HG02943 (cell line): ENCODE results near the gene FSIP1.
A peak's percentile ranks its signal among the peaks of the same experiment; 100 is the strongest.

Source experiments
- ATAC-seq: cut with Tn5 transposase; IDR thresholded peaks from one replicate; pipeline ENCODE4 v1.9.1; 2021; ENCODE audit warnings: mild to moderate bottlenecking, low read depth, moderate library complexity; ENCODE audit not compliant: unreplicated experiment

Gene FSIP1

GRCh38 chr15:39586387-39587095 is 196.1 kb downstream of the FSIP1 start:
- ATAC-seq: no peak

DNA sequence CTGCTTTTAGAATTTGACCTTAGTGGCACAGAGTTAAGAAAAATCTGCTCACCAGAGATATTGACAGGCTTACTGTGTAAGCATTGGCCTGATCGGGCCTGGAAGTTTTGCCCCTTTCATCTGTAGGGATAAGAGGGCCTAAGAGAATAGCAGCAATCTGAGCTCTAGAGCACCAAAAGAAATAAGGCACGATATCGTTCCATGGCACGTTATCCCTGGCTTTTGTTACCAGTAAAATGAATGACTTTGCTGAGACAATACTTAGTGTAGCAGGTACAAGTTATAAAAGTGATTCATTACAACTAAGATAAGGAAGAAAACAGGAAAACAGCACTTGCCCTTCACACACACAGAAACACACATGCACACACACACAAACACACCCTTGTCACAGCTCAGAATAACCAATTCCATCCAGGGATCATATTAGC is 196.8 kb downstream of the FSIP1 start:
- no peak for ATAC-seq

DNA sequence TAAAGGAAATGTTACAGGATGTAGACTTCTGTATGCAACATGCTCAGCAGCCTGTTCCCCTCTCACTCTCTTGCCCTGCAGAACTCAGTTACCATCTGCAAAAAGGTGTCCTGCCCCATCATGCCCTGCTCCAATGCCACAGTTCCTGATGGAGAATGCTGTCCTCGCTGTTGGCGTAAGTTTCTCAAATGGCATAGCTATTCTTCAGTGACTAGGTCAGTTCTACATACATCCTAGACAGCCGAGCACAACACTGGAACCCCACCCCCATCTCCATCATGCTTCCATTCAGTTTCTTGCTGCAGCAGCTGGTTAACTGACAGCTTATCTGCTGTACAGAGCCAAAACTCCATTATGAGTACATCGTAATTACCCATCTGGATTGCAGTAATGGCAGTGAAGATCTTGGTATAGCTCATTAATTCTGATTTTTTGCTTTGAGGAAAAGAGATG is 197.2 kb downstream of the FSIP1 start:
- no peak for ATAC-seq

DNA sequence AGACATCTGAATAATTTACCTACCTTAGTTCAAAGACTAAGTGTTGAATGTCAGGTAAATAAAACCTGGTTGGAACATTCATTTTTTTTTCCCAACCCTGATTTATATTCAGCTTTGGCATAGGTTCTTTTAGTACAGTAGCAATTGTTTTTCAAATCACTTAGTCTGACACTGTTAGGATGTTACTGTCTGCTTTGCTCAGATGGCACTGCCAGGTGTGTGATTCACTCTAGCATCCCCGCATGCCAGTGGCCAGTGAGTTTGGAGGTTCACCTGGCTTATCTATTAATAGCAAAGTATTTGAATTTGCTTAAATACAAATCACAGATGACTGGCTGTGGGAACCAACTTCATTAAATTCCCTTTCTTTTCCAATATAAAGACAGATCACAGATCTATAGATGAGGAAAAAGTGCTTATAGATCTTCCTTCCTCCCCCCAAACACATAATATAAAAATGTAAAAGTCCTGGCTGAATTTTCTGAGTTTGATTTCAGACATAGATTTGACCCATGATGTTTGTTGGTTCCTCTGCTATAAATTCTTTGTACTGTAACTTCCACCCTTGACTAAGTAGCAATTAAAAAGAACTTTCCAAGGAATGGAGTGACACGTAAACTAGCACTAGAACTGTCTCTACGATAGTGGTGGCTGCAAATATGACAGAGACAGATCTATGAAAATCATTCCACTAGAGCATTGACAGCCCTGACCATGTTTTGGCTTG is 197.8 kb downstream of the FSIP1 start:
- no peak for ATAC-seq

DNA sequence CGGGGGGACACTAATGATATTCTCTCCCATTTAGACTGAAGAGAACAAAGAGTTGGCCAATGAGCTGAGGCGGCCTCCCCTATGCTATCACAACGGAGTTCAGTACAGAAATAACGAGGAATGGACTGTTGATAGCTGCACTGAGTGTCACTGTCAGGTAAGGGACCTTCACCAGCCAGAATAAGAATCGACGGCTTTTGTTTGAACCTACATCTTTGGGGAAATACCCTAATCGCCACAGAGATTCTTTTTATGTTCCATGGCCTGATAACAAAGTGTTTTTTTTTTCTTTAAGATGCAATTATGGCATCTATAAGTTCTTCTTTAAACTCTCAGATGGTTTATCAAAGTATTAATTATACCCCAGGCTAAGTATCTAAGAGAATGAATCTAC is 198.4 kb downstream of the FSIP1 start:
- no peak for ATAC-seq

- no peak for ATAC-seq
These were observed 198.9 kb downstream of the FSIP1 start for GRCh38 chr15:39583596-39584265.

DNA sequence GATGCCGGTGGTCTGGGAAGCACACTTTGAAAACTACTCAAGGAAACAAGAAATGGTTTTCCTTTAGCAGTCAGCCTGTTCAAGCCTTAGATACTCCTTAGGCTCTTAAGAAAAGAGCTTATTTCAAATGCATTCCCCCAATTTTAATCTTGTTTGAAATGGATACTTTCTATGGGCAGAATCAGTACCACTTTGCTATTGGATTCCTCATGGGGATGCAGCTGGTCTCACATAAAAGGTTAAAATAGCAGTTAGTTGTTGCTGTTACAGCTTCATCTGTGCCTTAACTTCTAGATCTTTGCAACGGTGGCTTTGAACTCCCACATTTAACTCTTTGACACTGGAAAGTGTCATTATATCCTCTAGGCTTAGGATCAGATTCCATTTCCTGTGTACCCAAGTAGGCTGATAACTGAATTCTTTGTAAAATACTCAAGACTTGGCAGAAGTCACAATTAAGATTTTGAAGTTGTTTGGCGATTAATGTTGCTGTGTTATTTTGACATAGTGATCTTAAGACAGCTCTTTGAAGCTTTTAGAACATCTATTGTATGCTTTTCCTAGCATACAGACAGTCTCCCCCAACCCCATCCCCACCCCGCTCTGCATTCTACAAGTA is 199.6 kb downstream of the FSIP1 start:
- ATAC-seq: no peak

DNA sequence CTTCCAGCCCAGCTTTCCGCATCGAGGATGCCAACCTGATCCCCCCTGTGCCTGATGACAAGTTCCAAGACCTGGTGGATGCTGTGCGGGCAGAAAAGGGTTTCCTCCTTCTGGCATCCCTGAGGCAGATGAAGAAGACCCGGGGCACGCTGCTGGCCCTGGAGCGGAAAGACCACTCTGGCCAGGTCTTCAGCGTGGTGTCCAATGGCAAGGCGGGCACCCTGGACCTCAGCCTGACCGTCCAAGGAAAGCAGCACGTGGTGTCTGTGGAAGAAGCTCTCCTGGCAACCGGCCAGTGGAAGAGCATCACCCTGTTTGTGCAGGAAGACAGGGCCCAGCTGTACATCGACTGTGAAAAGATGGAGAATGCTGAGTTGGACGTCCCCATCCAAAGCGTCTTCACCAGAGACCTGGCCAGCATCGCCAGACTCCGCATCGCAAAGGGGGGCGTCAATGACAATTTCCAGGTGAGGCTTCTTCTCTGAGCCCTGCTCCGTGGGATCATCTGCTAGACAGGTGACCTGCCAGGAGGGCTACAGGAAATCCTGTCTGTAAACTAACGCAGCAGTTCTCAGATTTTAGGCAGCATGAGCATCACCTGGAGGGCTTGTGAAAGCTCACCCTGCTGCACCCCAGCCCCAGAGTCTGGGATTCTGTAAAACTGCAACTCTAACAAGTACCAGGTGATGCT is 200.2 kb downstream of the FSIP1 start:
- no peak for ATAC-seq

GRCh38 chr15:39581793-39582285 is 200.8 kb downstream of the FSIP1 start:
- no peak for ATAC-seq

DNA sequence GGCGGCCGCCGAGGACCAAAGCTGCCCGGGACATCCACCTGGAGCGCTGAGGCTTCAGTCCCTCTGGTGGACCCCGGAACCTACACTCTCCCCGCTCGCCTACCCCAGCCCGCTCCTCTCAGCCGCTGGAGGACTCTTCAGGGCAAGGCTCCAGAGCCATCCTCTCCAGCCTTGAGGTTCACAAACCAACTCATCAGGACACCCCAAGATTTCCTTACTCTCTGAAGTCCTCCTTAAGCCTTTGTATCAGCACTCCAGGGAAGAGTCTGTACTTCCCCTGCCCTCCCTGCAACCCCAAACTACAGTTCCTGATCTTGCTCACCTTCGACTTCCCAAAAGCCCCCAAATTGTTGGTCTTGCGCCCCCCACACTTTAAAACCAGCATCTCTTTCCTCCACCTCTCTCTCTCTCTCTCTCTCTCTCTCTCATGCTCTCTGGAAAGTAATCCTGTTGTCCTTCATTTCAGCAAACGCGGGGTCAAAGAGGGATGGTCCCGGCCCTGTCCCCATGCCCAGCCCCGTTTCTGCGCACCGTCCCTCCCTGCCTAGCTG is 201.3 kb downstream of the FSIP1 start:
- no peak for ATAC-seq

DNA sequence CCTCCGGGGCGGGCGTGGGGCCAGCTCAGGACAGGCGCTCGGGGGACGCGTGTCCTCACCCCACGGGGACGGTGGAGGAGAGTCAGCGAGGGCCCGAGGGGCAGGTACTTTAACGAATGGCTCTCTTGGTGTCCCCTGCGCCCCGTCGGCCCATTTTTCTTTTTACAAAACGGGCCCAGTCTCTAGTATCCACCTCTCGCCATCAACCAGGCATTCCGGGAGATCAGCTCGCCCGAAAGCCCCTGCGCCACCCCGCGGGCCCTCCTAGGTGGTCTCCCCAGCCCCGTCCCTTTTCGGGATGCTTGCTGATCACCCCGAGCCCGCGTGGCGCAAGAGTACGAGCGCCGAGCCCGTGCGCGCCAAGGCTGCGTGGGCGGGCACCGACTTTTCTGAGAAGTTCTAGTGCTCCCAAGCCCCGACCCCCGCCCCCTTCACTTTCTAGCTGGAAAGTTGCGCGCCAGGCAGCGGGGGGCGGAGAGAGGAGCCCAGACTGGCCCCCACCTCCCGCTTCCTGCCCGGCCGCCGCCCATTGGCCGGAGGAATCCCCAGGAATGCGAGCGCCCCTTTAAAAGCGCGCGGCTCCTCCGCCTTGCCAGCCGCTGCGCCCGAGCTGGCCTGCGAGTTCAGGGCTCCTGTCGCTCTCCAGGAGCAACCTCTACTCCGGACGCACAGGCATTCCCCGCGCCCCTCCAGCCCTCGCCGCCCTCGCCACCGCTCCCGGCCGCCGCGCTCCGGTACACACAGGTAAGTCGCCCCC is 202.0 kb downstream of the FSIP1 start, which contains the start of gene THBS1:
Gene THBS1 (plus strand): TSS at position 595 of the 757 bp plus-strand sequence. CDS start 779 bp downstream, outside the sequence.
- no peak for ATAC-seq

- peak; percentile 80 for ATAC-seq
These were observed 202.5 kb downstream of the FSIP1 start for GRCh38 chr15:39580117-39580484.

GRCh38 chr15:39579487-39580116 is 203.0 kb downstream of the FSIP1 start:
- ATAC-seq: no peak

DNA sequence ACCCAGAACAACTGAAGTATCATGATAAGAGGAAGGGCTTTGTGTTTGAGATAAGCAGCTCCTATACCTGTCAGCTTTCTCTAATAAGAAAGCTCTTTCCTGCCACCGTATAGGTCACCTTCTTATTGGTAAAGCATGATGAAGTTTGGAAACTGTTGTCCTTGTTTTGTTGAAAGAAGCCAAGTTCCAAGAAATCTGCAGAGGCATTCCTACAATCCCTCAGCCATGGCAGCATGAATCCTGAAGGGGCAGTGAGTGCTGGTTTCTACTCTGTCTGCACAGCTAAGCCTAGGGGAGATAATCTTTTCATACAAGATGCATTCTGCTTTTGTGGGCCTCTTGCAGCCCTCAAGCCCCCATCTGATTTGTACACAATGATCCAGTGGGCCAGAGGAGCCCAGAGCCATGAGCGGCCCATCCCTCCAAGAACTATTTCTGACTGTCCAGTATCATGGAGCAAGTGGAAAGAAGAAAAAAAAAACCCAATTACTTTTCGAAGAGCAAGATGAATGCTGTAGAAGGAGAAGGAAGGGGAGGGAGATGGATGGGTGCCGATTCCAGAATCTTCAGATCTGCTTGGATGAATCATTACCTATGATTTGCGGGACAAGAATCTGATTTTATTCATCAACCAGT is 203.7 kb downstream of the FSIP1 start:
- no peak for ATAC-seq

GRCh38 chr15:39575180-39575579 is 207.5 kb downstream of the FSIP1 start:
- no peak for ATAC-seq

- no peak for ATAC-seq
These were observed 208.2 kb downstream of the FSIP1 start for GRCh38 chr15:39574427-39574826.

DNA sequence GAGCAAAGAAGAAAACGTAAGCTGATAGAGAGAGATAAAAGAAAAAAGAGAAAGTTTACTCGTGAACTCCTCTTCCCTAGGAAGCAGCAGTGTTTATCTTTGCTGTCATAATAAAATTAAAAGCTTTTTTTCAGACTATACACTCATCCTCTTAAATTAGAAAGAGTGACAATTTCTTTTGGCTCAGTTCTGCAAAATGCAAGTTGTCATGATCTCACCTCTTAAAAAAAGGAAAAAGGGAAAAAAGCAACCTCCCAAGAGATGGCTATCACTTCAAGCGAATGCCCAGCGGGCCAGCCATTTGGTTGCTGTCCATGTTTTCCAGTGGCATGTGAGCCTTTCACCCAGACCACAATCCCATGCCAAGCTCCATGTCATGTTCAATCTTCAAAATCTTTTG is 208.8 kb downstream of the FSIP1 start:
- ATAC-seq: no peak

GRCh38 chr15:39573287-39573686 is 209.4 kb downstream of the FSIP1 start:
- no peak for ATAC-seq
